HepG2 (cell line): ENCODE results near the gene EXOC1. TPM values are rescaled to one million over a fixed set of nuclear protein-coding genes. Genes with fewer than 3 reads are reported as not detected.

ENCODE experiments used
- ATAC-seq: fragments of 200-7000 bp; cut with Tn5 transposase; 3 replicates; pipeline ENCODE4 v1.9.1; 2020; ENCODE audit warnings: mild to moderate bottlenecking, moderate library complexity
- BruUV-seq: library from RNA; stranded (reverse); fragments of 400-500 nt; replicated peaks from 2 replicates; lab custom pipeline; 2021; lab: Mats Ljungman, UMichigan
- CTCF ChIA-PET: fragments of 300-600 bp; formaldehyde crosslinking; extraction: SDS; loops from one replicate; lab custom pipeline; 2021; ENCODE audit warnings: low total read pairs, inconsistent platforms, low intra/inter-chr PET ratio; lab: Yijun Ruan, JAX
- POLR2A ChIA-PET: fragments of 350-600 bp; sonication (Branson Sonifier 250); formaldehyde crosslinking; loops from one replicate; lab custom pipeline; 2020; ENCODE audit warnings: antibody characterized with exemption, inconsistent platforms; lab: Yijun Ruan, JAX
- DNase-seq: peaks from one replicate; pipeline ENCODE4 v3.0.0-alpha.2; 2015; ENCODE audit warnings: low spot score
- FAIRE-seq: peaks from 3 replicates; lab custom pipeline; 2011; peaks lifted over from hg19 to GRCh38; lab: Jason Lieb, UNC
- H2AFZ ChIP-seq: one replicate; pipeline ENCODE4 v1.6.1; 2011; ENCODE audit warnings: low read length, inconsistent platforms
- H3K27ac ChIP-seq: fragments of 300-600 bp; 3 replicates; pipeline ENCODE4 v1.8.0; 2011; ENCODE audit warnings: mixed run types, mild to moderate bottlenecking, mixed read lengths, low read length, inconsistent platforms; ENCODE audit not compliant: insufficient read depth; ENCODE audit errors: extremely low read length
- H3K27me3 ChIP-seq, 2 experiments: fragments of 200-600 bp in 1 of 2; 2 replicates in 1 of 2; 3 replicates in 1 of 2; pipeline versions ENCODE4 v1.6.0 to v1.8.0; 2011; ENCODE audit warnings: low read length in 2 of 2, mild to moderate bottlenecking in 2 of 2, moderate library complexity in 2 of 2, inconsistent platforms in 1 of 2; ENCODE audit not compliant: insufficient read depth in 2 of 2, control insufficient read depth in 1 of 2
- H3K36me3 ChIP-seq, 2 experiments: fragments of 200-600 bp in 1 of 2; replicated peaks in 1 of 2; 2 replicates in 1 of 2; 3 replicates in 1 of 2; pipeline versions ENCODE4 v1.5.1 to v1.8.0; 2011; ENCODE audit warnings: low read length in 2 of 2, inconsistent platforms in 1 of 2; ENCODE audit not compliant: insufficient read depth in 2 of 2, control insufficient read depth in 1 of 2
- H3K4me1 ChIP-seq: 2 replicates; pipeline ENCODE4 v1.5.1; 2012; ENCODE audit warnings: low read length, inconsistent platforms; ENCODE audit not compliant: insufficient read depth
- H3K4me2 ChIP-seq: 2 replicates; pipeline ENCODE4 v1.6.0; 2011; ENCODE audit warnings: low read depth, low read length, inconsistent platforms
- H3K4me3 ChIP-seq, 3 experiments: fragments of 200-600 bp in 1 of 3; sonication (generic), shearing (Covaris generic) in 1 of 3; replicated peaks in 1 of 3; 2 replicates each; pipeline ENCODE4 v1.5.1; 2011 to 2016; ENCODE audit warnings: low read length in 3 of 3, inconsistent platforms in 2 of 3, low read depth in 2 of 3, mild to moderate bottlenecking in 2 of 3, control low read depth in 1 of 3, mixed read lengths in 1 of 3; ENCODE audit not compliant: insufficient read depth in 1 of 3
- H3K79me2 ChIP-seq: one replicate; pipeline ENCODE4 v1.6.1; 2011; ENCODE audit warnings: low read length, inconsistent platforms; ENCODE audit not compliant: insufficient read depth
- H3K9ac ChIP-seq: 2 replicates; pipeline ENCODE4 v1.6.0; 2011; ENCODE audit warnings: mild to moderate bottlenecking, low read depth, low read length, inconsistent platforms; ENCODE audit not compliant: insufficient read depth
- H3K9me3 ChIP-seq: 2 replicates; pipeline ENCODE4 v1.5.1; 2012; ENCODE audit warnings: mild to moderate bottlenecking, low read length
- H4K20me1 ChIP-seq: 2 replicates; pipeline ENCODE4 v1.6.0; 2011; ENCODE audit warnings: inconsistent platforms, mild to moderate bottlenecking, low read length, moderate library complexity; ENCODE audit not compliant: insufficient read depth
- HOXA3 ChIP-seq: sonication (generic); formaldehyde crosslinking; IDR thresholded peaks from 2 replicates; pipeline ENCODE4 v1.5.0; 2020; ENCODE audit warnings: missing genetic modification reagents
- TOE1 ChIP-seq: sonication (generic); formaldehyde crosslinking; IDR thresholded peaks from 2 replicates; pipeline ENCODE4 v1.4.0; 2020; ENCODE audit warnings: mild to moderate bottlenecking, missing genetic modification reagents
- ZBTB38 ChIP-seq: sonication (generic); formaldehyde crosslinking; IDR thresholded peaks from 2 replicates; pipeline ENCODE4 v1.5.1; 2020; ENCODE audit warnings: mild to moderate bottlenecking, missing genetic modification reagents
- ZNF101 ChIP-seq: sonication (generic); formaldehyde crosslinking; IDR thresholded peaks from 2 replicates; pipeline ENCODE4 v1.4.0; 2020; ENCODE audit warnings: mild to moderate bottlenecking, low read depth, missing genetic modification reagents, borderline replicate concordance
- ZNF431 ChIP-seq: sonication (generic); formaldehyde crosslinking; IDR thresholded peaks from 2 replicates; pipeline ENCODE4 v1.9.0; 2022; ENCODE audit warnings: missing genetic modification reagents, low read depth, mild to moderate bottlenecking, borderline replicate concordance
- ZNF468 ChIP-seq: sonication (generic); formaldehyde crosslinking; IDR thresholded peaks from 2 replicates; pipeline ENCODE4 v1.8.0; 2022; ENCODE audit warnings: mild to moderate bottlenecking, moderate library complexity, missing genetic modification reagents
- ZNF530 ChIP-seq: sonication (generic); formaldehyde crosslinking; IDR thresholded peaks from 2 replicates; pipeline ENCODE4 v1.5.0; 2020; ENCODE audit warnings: low read depth, mild to moderate bottlenecking, missing genetic modification reagents
- ZNF552 ChIP-seq: sonication (generic); formaldehyde crosslinking; IDR thresholded peaks from 2 replicates; pipeline ENCODE4 v1.9.0; 2022; ENCODE audit warnings: missing genetic modification reagents, mild to moderate bottlenecking, borderline replicate concordance
- ZNF768 ChIP-seq: sonication (generic); formaldehyde crosslinking; IDR thresholded peaks from 2 replicates; pipeline ENCODE4 v1.4.0; 2020; ENCODE audit warnings: missing genetic modification reagents
- ZNF879 ChIP-seq: sonication (generic); formaldehyde crosslinking; IDR thresholded peaks from 2 replicates; pipeline ENCODE4 v1.8.1; 2023; ENCODE audit warnings: missing genetic modification reagents
- in situ Hi-C: cut with HindIII; loops from 2 replicates; pipeline ENCODE4 v1.10.0; 2017; ENCODE audit warnings: low pct_unique_long_range_greater_than_20kb; ENCODE audit not compliant: extremely low pct_ligation_motif_present
- intact Hi-C: fragments of 100-400 bp; cut with micrococcal nuclease; formaldehyde crosslinking; loops from one replicate; pipeline ENCODE4 v1.10.0; 2022; ENCODE audit not compliant: unreplicated experiment
- polyA plus RNA-seq, 8 experiments: library from polyadenylated mRNA; depleted of rRNA in 3 of 8; stranded (reverse) in 7 of 8; unstranded in 1 of 8; fragments of >200 nt; fragmentation: Illumina TruSeq in 4 of 8; extraction: Trizol in 4 of 8; gene quantifications; 2 replicates each; pipeline versions ENCODE4 v1.2.1 to v1.2.3, GENCODE V29; 2011 to 2016; ENCODE audit warnings: low read depth in 4 of 8, missing spikeins in 1 of 8, mixed read lengths in 1 of 8; ENCODE audit not compliant: insufficient read depth in 1 of 8
- total RNA-seq, 5 experiments: library from RNA; depleted of rRNA; stranded (reverse); fragments of >200 nt; fragmentation: Illumina TruSeq; extraction: Trizol; gene quantifications; 2 replicates each; pipeline ENCODE4 v1.2.3, GENCODE V29; 2016; ENCODE audit warnings: low read depth in 1 of 5
- TF ChIP-seq, protein P1 (sequence below): sonication (generic); formaldehyde crosslinking; IDR thresholded peaks from 2 replicates; pipeline ENCODE4 v1.4.0; 2020; ENCODE audit warnings: mild to moderate bottlenecking, low read depth, missing genetic modification reagents
- TF ChIP-seq, protein P2 (sequence below): sonication (generic); formaldehyde crosslinking; IDR thresholded peaks from 2 replicates; pipeline ENCODE4 v1.4.0; 2020; ENCODE audit warnings: missing genetic modification reagents

The EXOC1 gene
- total and polyA plus RNA-seq, 2 of the 13 experiments (the other 11 are each of a cell fraction or from before 2014, with no cell fraction given) = 9.1 to 18.4 TPM

- TF ChIP-seq ZNF101 (CRISPR knock-in tag) (no peak), ZNF468 (CRISPR knock-in tag) (no peak)
Measured at GRCh38 chr4:55874831-55875230, 21.4 kb downstream of the EXOC1 start (continued).

- Histone ChIP-seq H3K4me2 (no peak overlapping the region), H3K9ac (no peak overlapping the region), H3K27ac (no peak overlapping the region), H3K4me1 (no peaks in the 10 kb centered on the region), H3K4me3 (no peak overlapping the region), H2AFZ (no peak overlapping the region), H3K9me3 (peaks cover 4% of the 10 kb centered on the region; the same call in 1 of the 2 replicates), H3K27me3 (no peaks in the 10 kb centered on the region), H4K20me1 (no peaks in the 10 kb centered on the region), H3K36me3 (peaks cover 2 to 19% of the 10 kb centered on the region in 2 experiments; a peak in 3 of 5 replicates), H3K79me2 (no peaks in the 10 kb centered on the region)
- intact Hi-C loops (no loop called here), in situ Hi-C loops (no loop called here)
- TF ChIP-seq ZNF879 = no peak
- no peak for TF ChIP-seq ZBTB38 (CRISPR knock-in tag)
- TF ChIP-seq, protein P1, sequence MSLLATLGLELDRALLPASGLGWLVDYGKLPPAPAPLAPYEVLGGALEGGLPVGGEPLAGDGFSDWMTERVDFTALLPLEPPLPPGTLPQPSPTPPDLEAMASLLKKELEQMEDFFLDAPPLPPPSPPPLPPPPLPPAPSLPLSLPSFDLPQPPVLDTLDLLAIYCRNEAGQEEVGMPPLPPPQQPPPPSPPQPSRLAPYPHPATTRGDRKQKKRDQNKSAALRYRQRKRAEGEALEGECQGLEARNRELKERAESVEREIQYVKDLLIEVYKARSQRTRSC (CRISPR knock-in tag) = no peak
- TF ChIP-seq TOE1 (CRISPR knock-in tag) = no peak
- no peak for TF ChIP-seq ZNF530 (CRISPR knock-in tag)
- TF ChIP-seq ZNF768 (CRISPR knock-in tag) = no peak
- TF ChIP-seq, protein P2, sequence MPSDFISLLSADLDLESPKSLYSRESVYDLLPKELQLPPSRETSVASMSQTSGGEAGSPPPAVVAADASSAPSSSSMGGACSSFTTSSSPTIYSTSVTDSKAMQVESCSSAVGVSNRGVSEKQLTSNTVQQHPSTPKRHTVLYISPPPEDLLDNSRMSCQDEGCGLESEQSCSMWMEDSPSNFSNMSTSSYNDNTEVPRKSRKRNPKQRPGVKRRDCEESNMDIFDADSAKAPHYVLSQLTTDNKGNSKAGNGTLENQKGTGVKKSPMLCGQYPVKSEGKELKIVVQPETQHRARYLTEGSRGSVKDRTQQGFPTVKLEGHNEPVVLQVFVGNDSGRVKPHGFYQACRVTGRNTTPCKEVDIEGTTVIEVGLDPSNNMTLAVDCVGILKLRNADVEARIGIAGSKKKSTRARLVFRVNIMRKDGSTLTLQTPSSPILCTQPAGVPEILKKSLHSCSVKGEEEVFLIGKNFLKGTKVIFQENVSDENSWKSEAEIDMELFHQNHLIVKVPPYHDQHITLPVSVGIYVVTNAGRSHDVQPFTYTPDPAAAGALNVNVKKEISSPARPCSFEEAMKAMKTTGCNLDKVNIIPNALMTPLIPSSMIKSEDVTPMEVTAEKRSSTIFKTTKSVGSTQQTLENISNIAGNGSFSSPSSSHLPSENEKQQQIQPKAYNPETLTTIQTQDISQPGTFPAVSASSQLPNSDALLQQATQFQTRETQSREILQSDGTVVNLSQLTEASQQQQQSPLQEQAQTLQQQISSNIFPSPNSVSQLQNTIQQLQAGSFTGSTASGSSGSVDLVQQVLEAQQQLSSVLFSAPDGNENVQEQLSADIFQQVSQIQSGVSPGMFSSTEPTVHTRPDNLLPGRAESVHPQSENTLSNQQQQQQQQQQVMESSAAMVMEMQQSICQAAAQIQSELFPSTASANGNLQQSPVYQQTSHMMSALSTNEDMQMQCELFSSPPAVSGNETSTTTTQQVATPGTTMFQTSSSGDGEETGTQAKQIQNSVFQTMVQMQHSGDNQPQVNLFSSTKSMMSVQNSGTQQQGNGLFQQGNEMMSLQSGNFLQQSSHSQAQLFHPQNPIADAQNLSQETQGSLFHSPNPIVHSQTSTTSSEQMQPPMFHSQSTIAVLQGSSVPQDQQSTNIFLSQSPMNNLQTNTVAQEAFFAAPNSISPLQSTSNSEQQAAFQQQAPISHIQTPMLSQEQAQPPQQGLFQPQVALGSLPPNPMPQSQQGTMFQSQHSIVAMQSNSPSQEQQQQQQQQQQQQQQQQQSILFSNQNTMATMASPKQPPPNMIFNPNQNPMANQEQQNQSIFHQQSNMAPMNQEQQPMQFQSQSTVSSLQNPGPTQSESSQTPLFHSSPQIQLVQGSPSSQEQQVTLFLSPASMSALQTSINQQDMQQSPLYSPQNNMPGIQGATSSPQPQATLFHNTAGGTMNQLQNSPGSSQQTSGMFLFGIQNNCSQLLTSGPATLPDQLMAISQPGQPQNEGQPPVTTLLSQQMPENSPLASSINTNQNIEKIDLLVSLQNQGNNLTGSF (CRISPR knock-in tag) = no peak
- TF ChIP-seq ZNF552 = no peak
- no peak for TF ChIP-seq ZNF431 (CRISPR knock-in tag)
- TF ChIP-seq HOXA3 (CRISPR knock-in tag) = no peak
- POLR2A ChIA-PET = no interaction called here
- CTCF ChIA-PET = no interaction called here
- DNase-seq = no peak
- no peak for FAIRE-seq
- BruUV-seq = no TSS peak
- no peak for ATAC-seq
Measured at GRCh38 chr4:55876387-55876786, 22.9 kb downstream of the EXOC1 start.
